Measurements from ENCODE around the gene RHO.

The RHO gene

DNA sequence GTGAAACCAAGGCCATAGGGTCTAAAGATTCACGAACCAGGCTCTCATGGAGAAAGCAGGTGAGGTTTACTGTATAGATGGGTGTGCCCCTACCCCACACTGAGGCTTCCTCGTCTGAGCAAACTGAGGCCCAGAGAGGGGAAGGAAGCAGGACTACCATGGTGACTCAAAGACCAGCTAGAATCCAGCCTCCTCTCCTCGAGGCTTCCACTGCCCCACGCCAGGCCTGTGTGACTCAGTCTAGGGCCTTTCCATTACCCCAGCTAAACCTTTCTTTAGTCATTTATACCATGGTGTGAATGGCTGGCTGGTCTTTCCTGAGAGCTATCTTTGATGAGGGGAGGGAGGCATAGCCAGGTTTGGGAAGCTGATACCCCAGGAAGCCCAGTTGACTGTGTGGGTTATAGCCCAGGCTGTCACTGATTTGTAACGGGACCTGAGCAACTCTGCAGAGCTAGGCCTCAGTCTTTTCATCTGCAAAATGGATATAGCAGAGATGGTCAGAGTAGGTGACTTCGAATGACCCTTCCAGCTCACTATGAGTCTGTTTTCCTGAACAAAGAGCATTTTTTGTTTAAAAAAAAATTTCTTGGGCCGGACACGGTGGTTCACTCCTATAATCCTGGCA lies 3.0 kb upstream of the RHO start:
- H4K20me1 ChIP-seq (ENCODE audit: insufficient read depth, low read length) = no peaks in the 10 kb centered on the region
- no peak for TF ChIP-seq EZH2 (IDR thresholded peaks at IDR 0.05; ENCODE audit: borderline replicate concordance, low read depth, low read length, severe bottlenecking)
- TF ChIP-seq, protein P1, sequence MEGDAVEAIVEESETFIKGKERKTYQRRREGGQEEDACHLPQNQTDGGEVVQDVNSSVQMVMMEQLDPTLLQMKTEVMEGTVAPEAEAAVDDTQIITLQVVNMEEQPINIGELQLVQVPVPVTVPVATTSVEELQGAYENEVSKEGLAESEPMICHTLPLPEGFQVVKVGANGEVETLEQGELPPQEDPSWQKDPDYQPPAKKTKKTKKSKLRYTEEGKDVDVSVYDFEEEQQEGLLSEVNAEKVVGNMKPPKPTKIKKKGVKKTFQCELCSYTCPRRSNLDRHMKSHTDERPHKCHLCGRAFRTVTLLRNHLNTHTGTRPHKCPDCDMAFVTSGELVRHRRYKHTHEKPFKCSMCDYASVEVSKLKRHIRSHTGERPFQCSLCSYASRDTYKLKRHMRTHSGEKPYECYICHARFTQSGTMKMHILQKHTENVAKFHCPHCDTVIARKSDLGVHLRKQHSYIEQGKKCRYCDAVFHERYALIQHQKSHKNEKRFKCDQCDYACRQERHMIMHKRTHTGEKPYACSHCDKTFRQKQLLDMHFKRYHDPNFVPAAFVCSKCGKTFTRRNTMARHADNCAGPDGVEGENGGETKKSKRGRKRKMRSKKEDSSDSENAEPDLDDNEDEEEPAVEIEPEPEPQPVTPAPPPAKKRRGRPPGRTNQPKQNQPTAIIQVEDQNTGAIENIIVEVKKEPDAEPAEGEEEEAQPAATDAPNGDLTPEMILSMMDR (IDR thresholded peaks at IDR 0.05; ENCODE audit: borderline replicate concordance, extremely low read depth, low read length, poor library complexity, severe bottlenecking) = no peak
- no peaks in the 10 kb centered on the region for H3K4me1 ChIP-seq (ENCODE audit: insufficient read depth, low read length)
- no peaks in the 10 kb centered on the region for H3K36me3 ChIP-seq (ENCODE audit: insufficient read depth, low read length)
- no peak overlapping the region for H3K27ac ChIP-seq (ENCODE audit: low read length)
- H2AFZ ChIP-seq (ENCODE audit: low read depth, low read length) = no peak overlapping the region
- no peaks in the 10 kb centered on the region for H3K27me3 ChIP-seq (ENCODE audit: insufficient read depth, low read length, poor library complexity)
- ATAC-seq (ENCODE audit: insufficient read depth, low read depth) (no peak), DNase-seq (no peak)
- no peaks in the 10 kb centered on the region for H3K79me2 ChIP-seq (ENCODE audit: insufficient read depth, low read length)
- H3K9me3 ChIP-seq (ENCODE audit: insufficient read depth, low read length, severe bottlenecking) = no peaks in the 10 kb centered on the region
- no peak overlapping the region for H3K9ac ChIP-seq (ENCODE audit: low read depth, low read length)
- no peak overlapping the region for H3K4me3 ChIP-seq (ENCODE audit: low read depth in 1 of 2, low read length in 2 of 2)
- no peak overlapping the region for H3K4me2 ChIP-seq (ENCODE audit: insufficient read depth, low read length)

DNA sequence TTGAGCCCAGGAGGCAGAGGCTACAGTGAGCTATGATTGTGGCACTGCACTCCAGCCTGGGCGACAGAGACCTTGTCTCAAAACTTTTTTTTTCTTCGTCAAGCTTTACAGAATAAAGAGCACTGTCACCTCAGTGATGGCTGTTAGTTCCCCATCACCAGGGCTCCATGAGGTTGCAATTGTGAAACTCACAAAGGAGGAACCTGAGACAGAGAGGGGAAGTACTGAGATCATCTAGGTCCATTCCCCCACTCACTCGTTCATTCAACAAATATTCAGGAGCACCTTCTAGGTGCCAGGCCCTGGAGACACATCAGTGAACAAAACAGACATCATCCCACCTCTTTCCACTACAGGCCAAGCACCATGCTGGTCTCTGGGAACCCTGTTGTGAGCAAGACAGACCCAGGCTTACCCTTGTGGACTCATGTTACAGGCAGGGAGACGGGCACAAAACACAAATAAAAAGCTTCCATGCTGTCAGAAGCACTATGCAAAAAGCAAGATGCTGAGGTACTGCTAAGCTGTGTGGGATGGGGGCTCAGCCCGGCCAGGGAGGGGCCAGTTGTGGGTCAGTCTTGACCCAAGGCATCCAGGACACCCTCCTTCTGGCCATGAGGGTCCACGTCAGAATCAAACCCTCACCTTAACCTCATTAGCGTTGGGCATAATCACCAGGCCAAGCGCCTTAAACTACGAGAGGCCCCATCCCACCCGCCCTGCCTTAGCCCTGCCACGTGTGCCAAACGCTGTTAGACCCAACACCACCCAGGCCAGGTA lies 2.1 kb upstream of the RHO start:
- Histone ChIP-seq H2AFZ (ENCODE audit: low read depth, low read length) (no peak overlapping the region), H3K9me3 (ENCODE audit: insufficient read depth, low read length, severe bottlenecking) (no peaks in the 10 kb centered on the region), H3K4me3 (ENCODE audit: low read depth in 1 of 2, low read length in 2 of 2) (no peak overlapping the region), H4K20me1 (ENCODE audit: insufficient read depth, low read length) (no peaks in the 10 kb centered on the region), H3K4me2 (ENCODE audit: insufficient read depth, low read length) (no peak overlapping the region), H3K27me3 (ENCODE audit: insufficient read depth, low read length, poor library complexity) (no peaks in the 10 kb centered on the region), H3K79me2 (ENCODE audit: insufficient read depth, low read length) (no peaks in the 10 kb centered on the region), H3K4me1 (ENCODE audit: insufficient read depth, low read length) (no peaks in the 10 kb centered on the region), H3K27ac (ENCODE audit: low read length) (no peak overlapping the region), H3K36me3 (ENCODE audit: insufficient read depth, low read length) (no peaks in the 10 kb centered on the region), H3K9ac (ENCODE audit: low read depth, low read length) (no peak overlapping the region)
- DNase-seq = no peak
- no peak for TF ChIP-seq EZH2 (IDR thresholded peaks at IDR 0.05; ENCODE audit: borderline replicate concordance, low read depth, low read length, severe bottlenecking)
- TF ChIP-seq, protein P1 (IDR thresholded peaks at IDR 0.05; ENCODE audit: borderline replicate concordance, extremely low read depth, low read length, poor library complexity, severe bottlenecking) = no peak
- ATAC-seq (ENCODE audit: insufficient read depth, low read depth) = no peak

DNA sequence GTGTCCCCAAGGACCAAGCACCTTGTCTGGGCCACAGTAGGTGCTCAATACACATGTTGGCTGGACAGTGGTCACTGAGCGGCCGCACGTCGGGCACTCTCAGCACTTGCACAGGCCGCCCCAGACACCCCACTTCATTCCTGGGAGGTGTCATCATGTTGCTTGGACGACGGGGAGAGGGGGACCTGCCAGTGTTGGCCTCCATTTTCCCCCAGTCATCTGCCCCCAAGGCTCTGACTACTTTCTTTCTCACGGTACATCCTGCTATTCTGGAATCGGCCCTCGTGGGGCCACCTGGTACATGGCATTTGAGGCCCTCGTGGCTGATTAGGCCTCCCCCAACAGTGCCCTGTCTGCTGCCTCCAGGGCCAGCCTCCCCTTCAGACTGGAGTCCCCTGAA lies 1.2 kb upstream of the RHO start:
- no peaks in the 10 kb centered on the region for H3K36me3 ChIP-seq (ENCODE audit: insufficient read depth, low read length)
- H3K4me3 ChIP-seq (ENCODE audit: low read depth in 1 of 2, low read length in 2 of 2) = no peak overlapping the region
- no peak for TF ChIP-seq EZH2 (IDR thresholded peaks at IDR 0.05; ENCODE audit: borderline replicate concordance, low read depth, low read length, severe bottlenecking)
- TF ChIP-seq, protein P1 (IDR thresholded peaks at IDR 0.05; ENCODE audit: borderline replicate concordance, extremely low read depth, low read length, poor library complexity, severe bottlenecking) = no peak
- no peak overlapping the region for H3K4me2 ChIP-seq (ENCODE audit: insufficient read depth, low read length)
- no peak overlapping the region for H3K9ac ChIP-seq (ENCODE audit: low read depth, low read length)
- no peaks in the 10 kb centered on the region for H3K9me3 ChIP-seq (ENCODE audit: insufficient read depth, low read length, severe bottlenecking)
- no peak overlapping the region for H2AFZ ChIP-seq (ENCODE audit: low read depth, low read length)
- no peaks in the 10 kb centered on the region for H4K20me1 ChIP-seq (ENCODE audit: insufficient read depth, low read length)
- H3K79me2 ChIP-seq (ENCODE audit: insufficient read depth, low read length) = no peaks in the 10 kb centered on the region
- no peak for DNase-seq
- no peaks in the 10 kb centered on the region for H3K27me3 ChIP-seq (ENCODE audit: insufficient read depth, low read length, poor library complexity)
- ATAC-seq (ENCODE audit: insufficient read depth, low read depth) = no peak; the same call in 2 of the 3 replicates
- no peak overlapping the region for H3K27ac ChIP-seq (ENCODE audit: low read length)
- no peaks in the 10 kb centered on the region for H3K4me1 ChIP-seq (ENCODE audit: insufficient read depth, low read length)
